Measurements from ENCODE around the gene VMP1.
"Not testable (repeated sequence)": the region's sequence is repeated elsewhere in the genome, so short reads cannot be mapped to it uniquely, and the experiment has no call there.

VMP1 gene

GRCh38 chr17:59777033-59777432 lies 69.6 kb downstream of the VMP1 start:
- Histone ChIP-seq H3K4me3 (no peak overlapping the region), H3K27me3 (no peaks in the 10 kb centered on the region), H3K4me1 (no peaks in the 10 kb centered on the region), H3K27ac (no peak overlapping the region), H3K9me3 (no peaks in the 10 kb centered on the region), H3K36me3 (peaks cover 31 to 49% (median 44%) of the 10 kb centered on the region in 3 donors)
- DNase-seq = no peak
- intact Hi-C loops (cut with DNase I; ENCODE audit: low total_unique reads) = no loop called here
- TF ChIP-seq, protein P1, sequence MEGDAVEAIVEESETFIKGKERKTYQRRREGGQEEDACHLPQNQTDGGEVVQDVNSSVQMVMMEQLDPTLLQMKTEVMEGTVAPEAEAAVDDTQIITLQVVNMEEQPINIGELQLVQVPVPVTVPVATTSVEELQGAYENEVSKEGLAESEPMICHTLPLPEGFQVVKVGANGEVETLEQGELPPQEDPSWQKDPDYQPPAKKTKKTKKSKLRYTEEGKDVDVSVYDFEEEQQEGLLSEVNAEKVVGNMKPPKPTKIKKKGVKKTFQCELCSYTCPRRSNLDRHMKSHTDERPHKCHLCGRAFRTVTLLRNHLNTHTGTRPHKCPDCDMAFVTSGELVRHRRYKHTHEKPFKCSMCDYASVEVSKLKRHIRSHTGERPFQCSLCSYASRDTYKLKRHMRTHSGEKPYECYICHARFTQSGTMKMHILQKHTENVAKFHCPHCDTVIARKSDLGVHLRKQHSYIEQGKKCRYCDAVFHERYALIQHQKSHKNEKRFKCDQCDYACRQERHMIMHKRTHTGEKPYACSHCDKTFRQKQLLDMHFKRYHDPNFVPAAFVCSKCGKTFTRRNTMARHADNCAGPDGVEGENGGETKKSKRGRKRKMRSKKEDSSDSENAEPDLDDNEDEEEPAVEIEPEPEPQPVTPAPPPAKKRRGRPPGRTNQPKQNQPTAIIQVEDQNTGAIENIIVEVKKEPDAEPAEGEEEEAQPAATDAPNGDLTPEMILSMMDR (IDR thresholded peaks at IDR 0.05) = no peak

GRCh38 chr17:59778996-59779395 lies 71.5 kb downstream of the VMP1 start:
- TF ChIP-seq, protein P1 (IDR thresholded peaks at IDR 0.05) = no peak
- Histone ChIP-seq H3K36me3 (peaks cover 31 to 48% (median 42%) of the 10 kb centered on the region in 3 donors), H3K4me1 (peaks cover 5 to 14% (median 6%) of the 10 kb centered on the region in 4 donors), H3K4me3 (no peak overlapping the region), H3K27me3 (no peaks in the 10 kb centered on the region), H3K9me3 (no peaks in the 10 kb centered on the region), H3K27ac (no peak overlapping the region)
- intact Hi-C loops (cut with DNase I; ENCODE audit: low total_unique reads) = no loop called here
- no peak for DNase-seq

- Histone ChIP-seq H3K36me3 (peaks cover 31 to 42% (median 37%) of the 10 kb centered on the region in 3 donors), H3K4me1 (peaks cover 6 to 19% (median 8%) of the 10 kb centered on the region in 4 donors), H3K27me3 (no peaks in the 10 kb centered on the region), H3K4me3 (no peak overlapping the region), H3K9me3 (no peaks in the 10 kb centered on the region), H3K27ac (no peak overlapping the region)
- TF ChIP-seq, protein P1 (IDR thresholded peaks at IDR 0.05) = no peak
- intact Hi-C loops (cut with DNase I; ENCODE audit: low total_unique reads) = no loop called here
- DNase-seq = no peak
Observed at GRCh38 chr17:59779521-59779920, 72.1 kb downstream of the VMP1 start.

- H3K4me3 ChIP-seq; H3K27ac ChIP-seq; H3K9me3 ChIP-seq; H3K27me3 ChIP-seq; intact Hi-C loops (cut with DNase I; ENCODE audit: low total_unique reads); DNase-seq: not testable (repeated sequence)
- Histone ChIP-seq H3K4me1 (peaks cover 6 to 28% (median 14%) of the 10 kb centered on the region in 4 donors), H3K36me3 (peaks cover 21 to 33% (median 27%) of the 10 kb centered on the region in 3 donors)
Observed at GRCh38 chr17:59780548-59780947, 73.1 kb downstream of the VMP1 start.

DNA sequence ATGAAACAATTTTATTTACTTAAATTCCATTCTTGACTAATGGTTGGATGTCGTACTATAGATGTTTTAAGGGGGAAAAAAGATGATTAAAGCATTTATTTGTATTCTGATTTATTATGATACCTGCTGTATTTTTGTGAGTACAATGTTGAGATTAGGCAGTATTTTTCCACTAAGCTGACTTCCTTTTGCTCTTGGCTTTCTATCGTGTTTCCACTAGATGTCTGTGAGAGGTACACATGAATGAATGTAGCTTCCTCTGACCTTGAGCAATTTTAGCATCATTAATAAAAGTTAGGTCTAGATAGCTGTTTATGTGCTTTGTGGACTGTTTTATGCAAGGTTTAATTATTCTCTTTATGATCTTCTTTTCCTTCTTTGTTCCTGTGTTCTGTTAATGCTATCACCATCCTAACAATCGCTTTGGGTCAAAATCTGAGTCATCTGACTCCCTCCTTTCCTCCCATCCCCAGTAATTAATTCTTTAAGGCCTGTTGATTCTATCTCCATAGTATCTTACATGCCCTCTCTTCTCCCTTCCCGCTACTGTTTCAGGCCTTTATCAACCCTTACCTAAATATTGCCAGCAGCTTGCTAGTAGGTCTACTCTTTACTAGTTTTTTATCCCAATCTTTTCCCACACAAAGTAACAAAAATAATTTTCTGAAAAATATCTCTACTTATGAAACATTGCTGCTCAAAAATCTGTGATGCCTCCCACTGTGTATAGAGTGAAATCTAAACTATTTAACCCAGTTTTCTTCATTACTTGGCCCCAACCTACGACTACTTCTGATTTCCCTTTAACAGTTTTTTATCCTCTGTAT lies 76.0 kb downstream of the VMP1 start:
- Histone ChIP-seq H3K27me3 (no peaks in the 10 kb centered on the region), H3K27ac (peak overlapping the region; percentile 75 to 77), H3K4me3 (no peak overlapping the region), H3K36me3 (peaks cover 0 to 8% (median 5%) of the 10 kb centered on the region in 3 donors), H3K9me3 (no peaks in the 10 kb centered on the region), H3K4me1 (peaks cover 6 to 57% (median 35%) of the 10 kb centered on the region in 4 donors)
- TF ChIP-seq, protein P1 (IDR thresholded peaks at IDR 0.05) = no peak
- intact Hi-C loops (cut with DNase I; ENCODE audit: low total_unique reads) = no loop called here
- no peak for DNase-seq

- intact Hi-C loops (cut with DNase I; ENCODE audit: low total_unique reads) = no loop called here
- Histone ChIP-seq H3K27me3 (no peaks in the 10 kb centered on the region), H3K4me3 (no peak overlapping the region), H3K9me3 (no peaks in the 10 kb centered on the region), H3K27ac (peak overlapping the region; percentile 77 to 82), H3K36me3 (no peaks in the 10 kb centered on the region), H3K4me1 (peaks cover 6 to 65% (median 36%) of the 10 kb centered on the region in 4 donors)
- DNase-seq = no peak
- TF ChIP-seq, protein P1 (IDR thresholded peaks at IDR 0.05) = no peak
Observed at GRCh38 chr17:59785091-59785799, 77.8 kb downstream of the VMP1 start.

All from tibial artery (tissue), 4 donors.